HEK293 (cell line): ENCODE results near the gene PROX2.

Source experiments
- CTCF ChIA-PET: fragments of 350-600 bp; formaldehyde crosslinking; extraction: SDS; loops from one replicate; lab custom pipeline; 2021; ENCODE audit warnings: antibody characterized with exemption; lab: Yijun Ruan, JAX
- POLR2A ChIA-PET: fragments of 300-600 bp; formaldehyde crosslinking; extraction: SDS; loops from one replicate; lab custom pipeline; 2020; ENCODE audit warnings: antibody characterized with exemption, inconsistent platforms; lab: Yijun Ruan, JAX
- H3K27ac ChIP-seq: fragments of 200-500 bp; sonication (Bioruptor generic); 2 replicates; pipeline ENCODE4 v1.5.1; 2014; ENCODE audit warnings: low read depth, low read length, control low read depth, inconsistent platforms; ENCODE audit errors: extremely low read depth
- H3K36me3 ChIP-seq, 2 experiments: fragments of 200-500 bp in 1 of 2; sonication (Bioruptor generic) in 1 of 2; 1 replicate in 1 of 2; 2 replicates in 1 of 2; pipeline ENCODE4 v1.5.1; 2014 to 2017; ENCODE audit warnings: inconsistent platforms in 2 of 2, low read length in 2 of 2; ENCODE audit not compliant: control insufficient read depth in 2 of 2, insufficient read depth in 1 of 2
- H3K4me1 ChIP-seq: fragments of 200-500 bp; sonication (Bioruptor generic); 2 replicates; pipeline ENCODE4 v1.5.1; 2014; ENCODE audit warnings: mild to moderate bottlenecking, low read length, inconsistent platforms; ENCODE audit not compliant: control insufficient read depth, insufficient read depth
- H3K4me3 ChIP-seq: 2 replicates; pipeline ENCODE4 v1.5.1; 2011; ENCODE audit warnings: low read depth, mild to moderate bottlenecking, control low read depth, low read length, moderate library complexity
- H3K9me3 ChIP-seq: fragments of 200-500 bp; sonication (Bioruptor generic); 2 replicates; pipeline ENCODE4 v1.5.1; 2014; ENCODE audit warnings: low read depth, low read length, inconsistent platforms; ENCODE audit not compliant: control insufficient read depth, insufficient read depth
- CTCF ChIP-seq: fragments of 450-650 bp; formaldehyde crosslinking; IDR thresholded peaks from 2 replicates; pipeline ENCODE4 v1.5.1; 2016; ENCODE audit warnings: missing biosample characterization, missing genetic modification characterization
- ELK4 ChIP-seq: IDR thresholded peaks from 2 replicates; pipeline ENCODE4 v1.6.1; 2011; ENCODE audit warnings: mild to moderate bottlenecking, low read depth, low read length, borderline replicate concordance
- HOXD13 ChIP-seq: sonication (generic); formaldehyde crosslinking; IDR thresholded peaks from 2 replicates; pipeline ENCODE4 v1.8.0; 2022; ENCODE audit warnings: missing genetic modification reagents, borderline replicate concordance
- SCRT1 ChIP-seq: fragments of 450-650 bp; formaldehyde crosslinking; IDR thresholded peaks from 2 replicates; pipeline ENCODE4 v1.5.1; 2016; ENCODE audit warnings: missing biosample characterization, missing genetic modification characterization, borderline replicate concordance
- TSHZ1 ChIP-seq: fragments of 450-650 bp; formaldehyde crosslinking; IDR thresholded peaks from 2 replicates; pipeline ENCODE4 v1.5.1; 2016; ENCODE audit warnings: missing biosample characterization, missing genetic modification characterization, borderline replicate concordance
- ZBTB10 ChIP-seq: fragments of 450-650 bp; formaldehyde crosslinking; IDR thresholded peaks from 2 replicates; pipeline ENCODE4 v1.5.1; 2016; ENCODE audit warnings: missing biosample characterization, missing genetic modification characterization
- ZBTB21 ChIP-seq: fragments of 450-650 bp; formaldehyde crosslinking; IDR thresholded peaks from 2 replicates; pipeline ENCODE4 v1.5.1; 2017; ENCODE audit warnings: missing biosample characterization, missing genetic modification characterization
- ZFP37 ChIP-seq: fragments of 450-650 bp; formaldehyde crosslinking; IDR thresholded peaks from 2 replicates; pipeline ENCODE4 v1.5.1; 2016; ENCODE audit warnings: missing biosample characterization, missing genetic modification characterization
- ZNF112 ChIP-seq: fragments of 450-650 bp; formaldehyde crosslinking; IDR thresholded peaks from 2 replicates; pipeline ENCODE4 v1.5.0; 2017; ENCODE audit warnings: missing biosample characterization, missing genetic modification characterization
- ZNF146 ChIP-seq: fragments of 450-650 bp; formaldehyde crosslinking; IDR thresholded peaks from 2 replicates; pipeline ENCODE4 v1.5.1; 2016; ENCODE audit warnings: missing biosample characterization, missing genetic modification characterization
- ZNF248 ChIP-seq: fragments of 450-650 bp; formaldehyde crosslinking; IDR thresholded peaks from 2 replicates; pipeline ENCODE4 v1.5.1; 2017; ENCODE audit warnings: missing biosample characterization, missing genetic modification characterization
- ZNF394 ChIP-seq: fragments of 450-650 bp; formaldehyde crosslinking; IDR thresholded peaks from 2 replicates; pipeline ENCODE4 v1.5.1; 2016; ENCODE audit warnings: missing biosample characterization, missing genetic modification characterization, mild to moderate bottlenecking, moderate library complexity, borderline replicate concordance
- ZNF433 ChIP-seq: fragments of 450-650 bp; formaldehyde crosslinking; IDR thresholded peaks from 2 replicates; pipeline ENCODE4 v1.5.1; 2016; ENCODE audit warnings: missing biosample characterization, missing genetic modification characterization, low read depth
- ZNF544 ChIP-seq: fragments of 450-650 bp; formaldehyde crosslinking; IDR thresholded peaks from 2 replicates; pipeline ENCODE4 v1.5.0; 2017; ENCODE audit warnings: missing biosample characterization, missing genetic modification characterization
- ZNF660 ChIP-seq: fragments of 450-650 bp; IDR thresholded peaks from 2 replicates; pipeline ENCODE4 v1.5.1; 2018; ENCODE audit warnings: missing biosample characterization, mild to moderate bottlenecking, missing genetic modification characterization
- ZNF692 ChIP-seq: fragments of 450-650 bp; formaldehyde crosslinking; IDR thresholded peaks from 2 replicates; pipeline ENCODE4 v1.5.1; 2016; ENCODE audit warnings: missing biosample characterization, missing genetic modification characterization
- ZNF792 ChIP-seq: fragments of 450-650 bp; formaldehyde crosslinking; IDR thresholded peaks from 2 replicates; pipeline ENCODE4 v1.5.1; 2016; ENCODE audit warnings: missing biosample characterization, missing genetic modification characterization
- ZSCAN5A ChIP-seq: fragments of 450-650 bp; formaldehyde crosslinking; IDR thresholded peaks from 2 replicates; pipeline ENCODE4 v1.5.1; 2016; ENCODE audit warnings: missing biosample characterization, missing genetic modification characterization
- ZXDB ChIP-seq: fragments of 450-650 bp; formaldehyde crosslinking; IDR thresholded peaks from 2 replicates; pipeline ENCODE4 v1.5.1; 2016; ENCODE audit warnings: missing biosample characterization, missing genetic modification characterization

The PROX2 gene

GRCh38 chr14:74855945-74856344 lies 20.0 kb downstream of the PROX2 start:
- no peaks in the 10 kb centered on the region for H3K4me1 ChIP-seq
- no peak overlapping the region for H3K4me3 ChIP-seq
- no peak overlapping the region for H3K27ac ChIP-seq
- POLR2A ChIA-PET: no interaction called here
- CTCF ChIA-PET: interaction anchor here (0.6 to 10.8 kb wide), 6 partner anchors 32 to 665 kb away, joined by 3 to 195 read pairs (median 4); no protein-coding TSS in a partner anchor
- no peak for TF ChIP-seq ZNF112 (tag by site-specific recombination)
- no peak for TF ChIP-seq ZXDB
- no peak for TF ChIP-seq ZNF660
- TF ChIP-seq ZBTB21 (tag by site-specific recombination): no peak
- no peaks in the 10 kb centered on the region for H3K9me3 ChIP-seq
- H3K36me3 ChIP-seq: peaks cover 0 to 6% of the 10 kb centered on the region in 2 experiments; a peak in 1 of 3 replicates

- no peaks in the 10 kb centered on the region for H3K9me3 ChIP-seq
- POLR2A ChIA-PET: no interaction called here
- TF ChIP-seq CTCF (tag by site-specific recombination): no peak
- no peak for TF ChIP-seq ZNF544 (tag by site-specific recombination)
- no peak for TF ChIP-seq SCRT1 (tag by site-specific recombination)
- TF ChIP-seq ZNF248: no peak
- TF ChIP-seq ZNF146 (tag by site-specific recombination): no peak
- TF ChIP-seq, all 188 proteins: peak for 0
- CTCF ChIA-PET: interaction anchor here (1.1 to 10.8 kb wide), 3 partner anchors 13 to 246 kb away, joined by 3 to 195 read pairs (median 6); no protein-coding TSS in a partner anchor
- no peak overlapping the region for H3K4me3 ChIP-seq
- H3K4me1 ChIP-seq: no peaks in the 10 kb centered on the region
- no peak overlapping the region for H3K27ac ChIP-seq
- H3K36me3 ChIP-seq: peaks cover 0 to 6% of the 10 kb centered on the region in 2 experiments; a peak in 1 of 3 replicates
Measured at GRCh38 chr14:74855021-74855420, 20.9 kb downstream of the PROX2 start.

GRCh38 chr14:74853581-74853980 lies 22.4 kb downstream of the PROX2 start:
- Histone ChIP-seq H3K36me3 (peaks cover 0 to 6% of the 10 kb centered on the region in 2 experiments; a peak in 1 of 3 replicates), H3K4me1 (no peaks in the 10 kb centered on the region), H3K9me3 (no peaks in the 10 kb centered on the region), H3K27ac (no peak overlapping the region), H3K4me3 (no peak overlapping the region)
- ChIA-PET POLR2A (no interaction called here), CTCF (interaction anchor here (1.9 to 8.8 kb wide), 2 partner anchors 7 to 51 kb away, joined by 7 to 73 read pairs; no protein-coding TSS in a partner anchor)
- TF ChIP-seq ZNF433 (tag by site-specific recombination) (no peak), ZNF792 (tag by site-specific recombination) (no peak), ZFP37 (no peak), ELK4 (no peak), ZSCAN5A (tag by site-specific recombination) (no peak), ZNF394 (tag by site-specific recombination) (no peak), ZNF692 (no peak), ZBTB10 (tag by site-specific recombination) (no peak), HOXD13 (CRISPR knock-in tag) (no peak), TSHZ1 (no peak)
